HL-60 (cell line): ENCODE results near the gene PTMA.

Experiments
- GABPA ChIP-seq: IDR thresholded peaks from 2 replicates; pipeline ENCODE4 v1.6.1; 2012; ENCODE audit warnings: low read depth
- POLR2AphosphoS5 ChIP-seq: IDR thresholded peaks from 2 replicates; pipeline ENCODE4 v1.6.1; 2012; ENCODE audit warnings: low read depth
- SPI1 ChIP-seq: IDR thresholded peaks from 2 replicates; pipeline ENCODE4 v1.6.1; 2012; ENCODE audit warnings: low read depth, mild to moderate bottlenecking, borderline replicate concordance
- TF ChIP-seq, protein P1 (sequence below): IDR thresholded peaks from one replicate; pipeline ENCODE4 v1.5.1; 2011; ENCODE audit warnings: low read length, control low read depth, inconsistent platforms; ENCODE audit not compliant: insufficient read depth
- TF ChIP-seq, protein P2 (sequence below): IDR thresholded peaks from 2 replicates; pipeline ENCODE4 v1.6.1; 2012; ENCODE audit warnings: low read depth; ENCODE audit not compliant: insufficient replicate concordance

DNA sequence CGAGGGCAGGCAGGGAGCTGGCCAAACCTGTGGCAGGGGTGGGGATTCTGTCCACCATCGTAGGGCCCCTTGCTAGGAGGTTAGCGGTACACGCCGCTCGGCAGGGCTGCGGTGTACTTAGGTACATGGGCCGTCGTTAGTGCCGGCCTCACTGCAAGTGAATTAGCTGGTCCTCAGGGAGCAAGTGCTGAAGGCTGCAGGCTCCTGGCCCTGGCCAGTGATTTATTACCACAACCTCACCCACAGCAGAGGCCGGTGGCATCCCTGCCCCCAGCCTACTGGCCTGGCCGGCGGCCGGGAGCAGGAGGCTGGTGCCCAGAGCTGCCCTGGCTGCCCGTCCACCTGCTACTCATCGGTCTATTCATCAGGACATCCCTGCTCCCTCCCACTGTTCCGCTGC, 19.6 kb upstream of the PTMA start:
- TF ChIP-seq, protein P1, sequence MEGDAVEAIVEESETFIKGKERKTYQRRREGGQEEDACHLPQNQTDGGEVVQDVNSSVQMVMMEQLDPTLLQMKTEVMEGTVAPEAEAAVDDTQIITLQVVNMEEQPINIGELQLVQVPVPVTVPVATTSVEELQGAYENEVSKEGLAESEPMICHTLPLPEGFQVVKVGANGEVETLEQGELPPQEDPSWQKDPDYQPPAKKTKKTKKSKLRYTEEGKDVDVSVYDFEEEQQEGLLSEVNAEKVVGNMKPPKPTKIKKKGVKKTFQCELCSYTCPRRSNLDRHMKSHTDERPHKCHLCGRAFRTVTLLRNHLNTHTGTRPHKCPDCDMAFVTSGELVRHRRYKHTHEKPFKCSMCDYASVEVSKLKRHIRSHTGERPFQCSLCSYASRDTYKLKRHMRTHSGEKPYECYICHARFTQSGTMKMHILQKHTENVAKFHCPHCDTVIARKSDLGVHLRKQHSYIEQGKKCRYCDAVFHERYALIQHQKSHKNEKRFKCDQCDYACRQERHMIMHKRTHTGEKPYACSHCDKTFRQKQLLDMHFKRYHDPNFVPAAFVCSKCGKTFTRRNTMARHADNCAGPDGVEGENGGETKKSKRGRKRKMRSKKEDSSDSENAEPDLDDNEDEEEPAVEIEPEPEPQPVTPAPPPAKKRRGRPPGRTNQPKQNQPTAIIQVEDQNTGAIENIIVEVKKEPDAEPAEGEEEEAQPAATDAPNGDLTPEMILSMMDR, result no peak
- no peak for TF ChIP-seq POLR2AphosphoS5
- no peak for TF ChIP-seq SPI1
- TF ChIP-seq, protein P2, sequence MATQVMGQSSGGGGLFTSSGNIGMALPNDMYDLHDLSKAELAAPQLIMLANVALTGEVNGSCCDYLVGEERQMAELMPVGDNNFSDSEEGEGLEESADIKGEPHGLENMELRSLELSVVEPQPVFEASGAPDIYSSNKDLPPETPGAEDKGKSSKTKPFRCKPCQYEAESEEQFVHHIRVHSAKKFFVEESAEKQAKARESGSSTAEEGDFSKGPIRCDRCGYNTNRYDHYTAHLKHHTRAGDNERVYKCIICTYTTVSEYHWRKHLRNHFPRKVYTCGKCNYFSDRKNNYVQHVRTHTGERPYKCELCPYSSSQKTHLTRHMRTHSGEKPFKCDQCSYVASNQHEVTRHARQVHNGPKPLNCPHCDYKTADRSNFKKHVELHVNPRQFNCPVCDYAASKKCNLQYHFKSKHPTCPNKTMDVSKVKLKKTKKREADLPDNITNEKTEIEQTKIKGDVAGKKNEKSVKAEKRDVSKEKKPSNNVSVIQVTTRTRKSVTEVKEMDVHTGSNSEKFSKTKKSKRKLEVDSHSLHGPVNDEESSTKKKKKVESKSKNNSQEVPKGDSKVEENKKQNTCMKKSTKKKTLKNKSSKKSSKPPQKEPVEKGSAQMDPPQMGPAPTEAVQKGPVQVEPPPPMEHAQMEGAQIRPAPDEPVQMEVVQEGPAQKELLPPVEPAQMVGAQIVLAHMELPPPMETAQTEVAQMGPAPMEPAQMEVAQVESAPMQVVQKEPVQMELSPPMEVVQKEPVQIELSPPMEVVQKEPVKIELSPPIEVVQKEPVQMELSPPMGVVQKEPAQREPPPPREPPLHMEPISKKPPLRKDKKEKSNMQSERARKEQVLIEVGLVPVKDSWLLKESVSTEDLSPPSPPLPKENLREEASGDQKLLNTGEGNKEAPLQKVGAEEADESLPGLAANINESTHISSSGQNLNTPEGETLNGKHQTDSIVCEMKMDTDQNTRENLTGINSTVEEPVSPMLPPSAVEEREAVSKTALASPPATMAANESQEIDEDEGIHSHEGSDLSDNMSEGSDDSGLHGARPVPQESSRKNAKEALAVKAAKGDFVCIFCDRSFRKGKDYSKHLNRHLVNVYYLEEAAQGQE, result no peak
- no peak for TF ChIP-seq GABPA
